Measurements from ENCODE around the gene RAB42.
"Not testable (repeated sequence)": the region's sequence is repeated elsewhere in the genome, so short reads cannot be mapped to it uniquely, and the experiment has no call there.

The RAB42 gene

DNA sequence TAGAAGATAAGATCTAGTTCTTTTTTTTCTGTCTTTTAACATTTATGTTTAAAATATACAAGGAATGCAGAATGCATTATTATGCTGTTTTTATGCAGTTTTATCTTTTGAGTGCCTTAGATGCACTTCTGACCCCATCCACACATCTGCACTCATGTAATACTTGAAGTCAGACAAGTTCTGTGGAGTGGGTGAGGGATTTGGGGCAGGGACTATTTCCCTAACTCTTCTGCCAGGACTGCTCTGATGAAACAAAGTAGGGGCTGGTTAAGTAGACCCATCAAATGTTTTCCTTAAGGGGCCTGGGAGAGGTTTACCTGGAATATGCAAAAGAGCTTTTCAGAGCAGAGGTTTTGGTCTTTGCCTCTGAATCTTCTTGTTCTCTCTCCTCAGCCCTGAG lies 27.8 kb upstream of the RAB42 start:
- no peak overlapping the region for H3K4me3 ChIP-seq (ENCODE audit: low read length)
- no peak for DNase-seq (ENCODE audit: low read depth)
- TF ChIP-seq, protein P1, sequence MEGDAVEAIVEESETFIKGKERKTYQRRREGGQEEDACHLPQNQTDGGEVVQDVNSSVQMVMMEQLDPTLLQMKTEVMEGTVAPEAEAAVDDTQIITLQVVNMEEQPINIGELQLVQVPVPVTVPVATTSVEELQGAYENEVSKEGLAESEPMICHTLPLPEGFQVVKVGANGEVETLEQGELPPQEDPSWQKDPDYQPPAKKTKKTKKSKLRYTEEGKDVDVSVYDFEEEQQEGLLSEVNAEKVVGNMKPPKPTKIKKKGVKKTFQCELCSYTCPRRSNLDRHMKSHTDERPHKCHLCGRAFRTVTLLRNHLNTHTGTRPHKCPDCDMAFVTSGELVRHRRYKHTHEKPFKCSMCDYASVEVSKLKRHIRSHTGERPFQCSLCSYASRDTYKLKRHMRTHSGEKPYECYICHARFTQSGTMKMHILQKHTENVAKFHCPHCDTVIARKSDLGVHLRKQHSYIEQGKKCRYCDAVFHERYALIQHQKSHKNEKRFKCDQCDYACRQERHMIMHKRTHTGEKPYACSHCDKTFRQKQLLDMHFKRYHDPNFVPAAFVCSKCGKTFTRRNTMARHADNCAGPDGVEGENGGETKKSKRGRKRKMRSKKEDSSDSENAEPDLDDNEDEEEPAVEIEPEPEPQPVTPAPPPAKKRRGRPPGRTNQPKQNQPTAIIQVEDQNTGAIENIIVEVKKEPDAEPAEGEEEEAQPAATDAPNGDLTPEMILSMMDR (conservative IDR thresholded peaks at IDR 0.05; ENCODE audit: low read depth, low read length) = no peak

DNA sequence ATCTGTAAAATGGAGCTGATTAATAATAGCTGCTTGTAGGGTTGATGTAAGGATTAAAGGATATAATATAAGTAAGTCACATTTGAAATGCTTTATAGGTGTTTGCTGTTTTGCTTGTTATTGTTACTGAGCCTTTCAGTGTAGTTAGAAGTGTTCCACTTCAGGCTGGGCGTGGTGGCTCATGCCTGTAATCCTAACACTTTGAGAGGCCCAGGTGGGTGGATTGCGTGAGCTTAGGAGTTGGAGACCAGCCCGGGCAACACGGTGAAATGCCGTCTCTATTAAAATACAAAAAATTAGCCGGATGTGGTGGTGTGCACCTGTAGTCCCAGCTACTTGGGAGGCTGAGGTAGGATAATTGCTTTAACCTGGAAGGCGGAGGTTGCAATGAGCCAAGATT lies 27.0 kb upstream of the RAB42 start:
- TF ChIP-seq, protein P1 (conservative IDR thresholded peaks at IDR 0.05; ENCODE audit: low read depth, low read length) = no peak
- DNase-seq (ENCODE audit: low read depth) = no peak
- H3K4me3 ChIP-seq (ENCODE audit: low read length) = no peak overlapping the region

DNA sequence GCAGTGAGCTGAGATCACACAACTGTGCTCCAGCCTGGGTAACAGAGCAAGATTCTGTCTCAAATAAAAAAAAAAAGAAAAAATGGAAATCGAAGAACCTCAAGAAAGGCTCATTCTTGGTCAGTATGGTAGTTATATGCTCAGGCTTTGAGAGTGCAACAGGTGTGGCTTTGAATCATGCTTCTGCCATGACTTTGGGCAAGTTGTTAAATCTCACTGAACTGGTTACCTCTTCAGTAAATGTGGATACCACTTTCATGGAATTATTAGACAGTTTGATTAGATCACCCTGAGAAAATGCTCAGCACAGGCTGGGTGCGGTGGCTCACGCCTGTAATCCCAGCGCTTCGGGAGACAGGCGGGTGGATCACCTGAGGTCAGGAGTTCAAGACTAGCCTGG lies 26.3 kb upstream of the RAB42 start:
- TF ChIP-seq, protein P1 (conservative IDR thresholded peaks at IDR 0.05; ENCODE audit: low read depth, low read length) = no peak
- no peak overlapping the region for H3K4me3 ChIP-seq (ENCODE audit: low read length)
- DNase-seq (ENCODE audit: low read depth) = no peak

DNA sequence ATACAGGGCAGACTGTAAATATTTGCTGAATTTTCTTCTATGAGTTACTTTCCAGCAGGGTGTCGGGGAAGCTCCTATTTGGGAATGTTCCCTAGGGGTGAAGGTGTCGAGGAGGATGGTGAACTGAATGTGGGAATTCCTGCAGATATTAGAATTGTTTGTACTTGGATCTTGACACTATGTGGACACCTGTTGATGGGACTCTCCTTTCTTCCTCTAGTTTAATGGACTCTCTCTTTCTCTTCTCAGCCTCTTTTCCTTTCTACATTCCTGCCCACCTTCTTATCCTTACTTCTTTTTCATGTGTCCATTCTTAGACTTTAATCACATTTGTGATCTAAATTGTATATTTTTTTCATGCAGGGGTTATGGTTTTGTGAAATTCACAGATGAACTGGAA lies 25.1 kb upstream of the RAB42 start:
- TF ChIP-seq, protein P1 (conservative IDR thresholded peaks at IDR 0.05; ENCODE audit: low read depth, low read length) = no peak
- H3K4me3 ChIP-seq (ENCODE audit: low read length) = no peak overlapping the region
- no peak for DNase-seq (ENCODE audit: low read depth)

DNA sequence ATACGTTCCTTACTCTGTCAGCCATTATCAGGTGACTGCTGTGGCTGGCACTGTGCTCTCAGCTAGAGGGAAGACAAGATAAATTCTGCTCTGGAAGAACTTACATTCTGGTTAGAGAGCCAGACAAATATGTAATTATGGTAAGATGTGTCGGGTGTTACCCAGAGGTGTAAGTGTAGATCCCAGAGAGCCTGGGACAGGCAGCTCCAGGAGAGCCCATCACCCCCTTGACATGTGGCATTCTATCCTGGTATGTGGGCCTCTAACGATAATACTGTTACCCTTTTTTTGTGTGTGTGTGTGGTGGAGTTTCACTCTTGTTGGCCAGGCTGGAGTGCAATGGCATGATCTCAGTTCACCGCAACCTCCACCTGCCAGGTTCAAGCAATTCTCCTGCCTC lies 20.2 kb upstream of the RAB42 start:
- DNase-seq (ENCODE audit: low read depth) = no peak
- TF ChIP-seq, protein P1 (conservative IDR thresholded peaks at IDR 0.05; ENCODE audit: low read depth, low read length) = no peak
- H3K4me3 ChIP-seq (ENCODE audit: low read length) = no peak overlapping the region

DNA sequence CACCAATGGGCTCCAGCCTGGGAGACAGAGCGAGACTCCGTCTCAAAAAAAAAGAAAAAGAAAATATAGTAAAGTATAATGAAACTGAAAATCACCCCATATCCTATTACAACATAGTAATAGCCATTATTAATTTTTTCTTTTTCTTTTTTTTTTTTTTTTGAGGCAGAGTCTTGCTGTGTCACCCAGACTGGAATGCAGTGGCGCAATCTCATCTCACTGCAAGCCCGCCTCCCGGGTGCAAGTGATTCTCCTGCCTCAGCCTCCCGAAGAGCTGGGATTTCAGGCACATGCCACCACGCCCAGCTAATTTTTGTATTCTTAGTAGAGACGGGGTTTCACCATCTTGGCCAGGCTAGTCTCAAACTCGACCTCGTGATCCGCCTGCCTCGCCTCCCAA lies 19.2 kb upstream of the RAB42 start:
- H3K4me3 ChIP-seq (ENCODE audit: low read length); DNase-seq (ENCODE audit: low read depth): not testable (repeated sequence)

DNA sequence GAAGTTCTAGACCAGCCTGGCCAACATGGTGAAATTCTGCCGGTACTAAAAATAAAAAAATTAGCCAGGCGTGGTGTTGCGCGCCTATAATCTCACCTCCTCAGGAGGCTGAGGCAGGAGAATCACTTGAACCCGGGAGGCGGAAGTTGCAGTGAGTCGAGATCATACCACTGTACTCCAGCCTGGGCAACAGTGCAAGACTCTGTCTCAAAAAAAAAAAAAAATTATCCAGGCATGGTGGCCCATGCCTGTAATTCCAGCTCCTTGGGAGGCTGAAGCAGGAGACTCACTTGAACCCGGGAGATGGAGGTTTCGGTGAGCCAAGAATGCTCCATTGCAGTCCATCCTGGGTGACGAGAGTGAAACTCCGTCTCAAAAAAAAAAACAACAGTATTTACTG lies 18.5 kb upstream of the RAB42 start:
- DNase-seq (ENCODE audit: low read depth) = no peak
- TF ChIP-seq, protein P1 (conservative IDR thresholded peaks at IDR 0.05; ENCODE audit: low read depth, low read length) = no peak
- H3K4me3 ChIP-seq (ENCODE audit: low read length) = no peak overlapping the region
